Hepatocyte (in vitro differentiated cells): ENCODE data around the gene DNAJC15.

Experiments
- EZH2 ChIP-seq: fragments of 200-600 bp; sonication (generic); IDR thresholded peaks from 2 replicates; pipeline ENCODE4 v1.6.1; 2016; ENCODE audit warnings: antibody characterized with exemption, mild to moderate bottlenecking, borderline replicate concordance
- EZH2phosphoT487 ChIP-seq: fragments of 200-600 bp; sonication (generic); IDR thresholded peaks from one replicate; pipeline ENCODE4 v1.6.1; 2018; ENCODE audit warnings: antibody characterized with exemption, mild to moderate bottlenecking, low read depth, moderate library complexity; ENCODE audit not compliant: unreplicated experiment, severe bottlenecking
- TF ChIP-seq, protein P1 (sequence below): fragments of 200-600 bp; sonication (generic); IDR thresholded peaks from 2 replicates; pipeline ENCODE4 v1.5.1; 2016; ENCODE audit warnings: antibody characterized with exemption, mild to moderate bottlenecking; ENCODE audit not compliant: poor library complexity

DNA sequence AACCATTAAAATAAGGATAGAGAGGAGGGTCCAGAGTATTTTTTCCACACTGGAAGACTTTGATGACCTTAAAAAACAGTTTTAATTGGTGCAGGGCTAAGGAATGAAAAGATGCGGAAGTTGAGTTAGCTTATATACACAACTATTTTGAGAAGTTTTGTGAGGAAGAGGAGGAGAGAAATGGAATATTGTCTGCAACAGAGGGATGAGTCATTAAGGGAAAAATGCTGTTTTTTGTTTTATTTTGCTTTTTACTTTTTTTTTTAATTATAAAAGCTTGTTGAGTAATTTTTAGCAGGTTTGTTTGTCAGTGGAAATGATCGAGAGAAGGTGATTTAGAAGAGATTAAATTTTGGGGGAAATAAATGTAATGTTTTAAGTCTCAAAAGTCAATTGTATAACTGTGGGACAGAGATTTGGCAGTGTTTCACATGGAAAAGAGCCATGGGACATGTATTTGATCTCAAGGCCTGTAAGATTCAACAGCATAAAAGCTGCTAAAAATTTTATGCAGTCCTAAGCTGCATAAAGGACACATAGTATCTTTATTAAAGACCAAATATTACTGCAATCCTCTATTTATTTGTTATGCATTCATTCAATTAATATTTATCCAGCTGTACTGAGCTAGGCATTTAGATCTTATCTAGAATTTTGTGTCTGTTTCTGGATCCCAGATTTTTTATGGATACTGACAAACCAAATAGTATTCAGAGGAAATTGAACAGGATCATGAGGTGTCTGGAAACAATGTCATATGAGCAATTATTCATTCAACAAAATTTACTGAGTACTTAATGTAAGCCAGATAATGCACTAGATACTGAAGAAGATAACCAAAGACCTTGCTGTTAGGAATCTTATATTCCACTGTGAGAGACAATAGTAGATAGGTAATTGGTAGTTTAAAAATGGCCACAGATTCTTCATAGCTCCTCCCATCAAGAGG is 72.7 kb downstream of the DNAJC15 start:
- TF ChIP-seq, protein P1, sequence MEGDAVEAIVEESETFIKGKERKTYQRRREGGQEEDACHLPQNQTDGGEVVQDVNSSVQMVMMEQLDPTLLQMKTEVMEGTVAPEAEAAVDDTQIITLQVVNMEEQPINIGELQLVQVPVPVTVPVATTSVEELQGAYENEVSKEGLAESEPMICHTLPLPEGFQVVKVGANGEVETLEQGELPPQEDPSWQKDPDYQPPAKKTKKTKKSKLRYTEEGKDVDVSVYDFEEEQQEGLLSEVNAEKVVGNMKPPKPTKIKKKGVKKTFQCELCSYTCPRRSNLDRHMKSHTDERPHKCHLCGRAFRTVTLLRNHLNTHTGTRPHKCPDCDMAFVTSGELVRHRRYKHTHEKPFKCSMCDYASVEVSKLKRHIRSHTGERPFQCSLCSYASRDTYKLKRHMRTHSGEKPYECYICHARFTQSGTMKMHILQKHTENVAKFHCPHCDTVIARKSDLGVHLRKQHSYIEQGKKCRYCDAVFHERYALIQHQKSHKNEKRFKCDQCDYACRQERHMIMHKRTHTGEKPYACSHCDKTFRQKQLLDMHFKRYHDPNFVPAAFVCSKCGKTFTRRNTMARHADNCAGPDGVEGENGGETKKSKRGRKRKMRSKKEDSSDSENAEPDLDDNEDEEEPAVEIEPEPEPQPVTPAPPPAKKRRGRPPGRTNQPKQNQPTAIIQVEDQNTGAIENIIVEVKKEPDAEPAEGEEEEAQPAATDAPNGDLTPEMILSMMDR = no peak
- TF ChIP-seq EZH2 (no peak), EZH2phosphoT487 (no peak)
